ENCODE data around the gene GTF3C5. TPM values are rescaled to one million over a fixed set of nuclear protein-coding genes. Genes with fewer than 3 reads are reported as not detected.

The GTF3C5 gene
- total RNA-seq, result 52.4 and 80.5 TPM in 2 replicates

GRCh38 chr9:133030317-133031129 lies at the start of gene GTF3C5:
GTF3C5 (plus strand) TSS chr9:133030997; CDS start chr9:133031012, 15 bp downstream.

GRCh38 chr9:133061764-133062145 lies 31.0 kb downstream of the GTF3C5 start, which contains the start of gene CEL:
CEL (plus strand) TSS chr9:133061981; CDS start chr9:133062003, 22 bp downstream.

Other genes with a start within 250 kb of the GTF3C5 start
- gene AK8, start 152.7 kb upstream of the GTF3C5 start, total RNA-seq, result 0.49 and 2.4 TPM in 2 replicates
- gene SPACA9, start 152.1 kb upstream of the GTF3C5 start, total RNA-seq, result 1.6 and 12.3 TPM in 2 replicates
- gene TSC1, start 86.4 kb upstream of the GTF3C5 start, total RNA-seq, result 14.0 and 20.3 TPM in 2 replicates
- not detected in 2 replicates for gene GFI1B, start 52.3 kb upstream of the GTF3C5 start, total RNA-seq
- 0.16 and 0.38 TPM in 2 replicates for gene CEL, start 31.0 kb downstream of the GTF3C5 start, total RNA-seq
- 21.0 and 35.2 TPM in 2 replicates for gene RALGDS, start 90.2 kb downstream of the GTF3C5 start, total RNA-seq
- 5.3 and 6.5 TPM in 2 replicates for gene GBGT1, start 132.9 kb downstream of the GTF3C5 start, total RNA-seq
- not detected in 2 replicates for gene OBP2B, start 178.3 kb downstream of the GTF3C5 start, total RNA-seq
- gene ABO, start 244.2 kb downstream of the GTF3C5 start, total RNA-seq, result 1.1 TPM in 1 of 2 replicates, not detected in the other

All from mesangial cell (primary cell).